HEK293 (cell line): ENCODE measurements around the gene SLC22A13.

Experiments used
- CTCF ChIA-PET: fragments of 350-600 bp; formaldehyde crosslinking; extraction: SDS; loops from one replicate; lab custom pipeline; 2021; ENCODE audit warnings: antibody characterized with exemption; lab: Yijun Ruan, JAX
- POLR2A ChIA-PET: fragments of 300-600 bp; formaldehyde crosslinking; extraction: SDS; loops from one replicate; lab custom pipeline; 2020; ENCODE audit warnings: antibody characterized with exemption, inconsistent platforms; lab: Yijun Ruan, JAX
- H3K27ac ChIP-seq: fragments of 200-500 bp; sonication (Bioruptor generic); 2 replicates; pipeline ENCODE4 v1.5.1; 2014; ENCODE audit warnings: low read depth, low read length, control low read depth, inconsistent platforms; ENCODE audit errors: extremely low read depth
- H3K36me3 ChIP-seq, 2 experiments: fragments of 200-500 bp in 1 of 2; sonication (Bioruptor generic) in 1 of 2; 1 replicate in 1 of 2; 2 replicates in 1 of 2; pipeline ENCODE4 v1.5.1; 2014 to 2017; ENCODE audit warnings: inconsistent platforms in 2 of 2, low read length in 2 of 2; ENCODE audit not compliant: control insufficient read depth in 2 of 2, insufficient read depth in 1 of 2
- H3K4me1 ChIP-seq: fragments of 200-500 bp; sonication (Bioruptor generic); 2 replicates; pipeline ENCODE4 v1.5.1; 2014; ENCODE audit warnings: mild to moderate bottlenecking, low read length, inconsistent platforms; ENCODE audit not compliant: control insufficient read depth, insufficient read depth
- H3K4me3 ChIP-seq: 2 replicates; pipeline ENCODE4 v1.5.1; 2011; ENCODE audit warnings: low read depth, mild to moderate bottlenecking, control low read depth, low read length, moderate library complexity
- H3K9me3 ChIP-seq: fragments of 200-500 bp; sonication (Bioruptor generic); 2 replicates; pipeline ENCODE4 v1.5.1; 2014; ENCODE audit warnings: low read depth, low read length, inconsistent platforms; ENCODE audit not compliant: control insufficient read depth, insufficient read depth
- BCL11A ChIP-seq: fragments of 450-650 bp; formaldehyde crosslinking; IDR thresholded peaks from 2 replicates; pipeline ENCODE4 v1.5.1; 2016; ENCODE audit warnings: low read depth, missing biosample characterization, missing genetic modification characterization
- FEZF1 ChIP-seq: fragments of 450-650 bp; formaldehyde crosslinking; IDR thresholded peaks from 2 replicates; pipeline ENCODE4 v1.5.1; 2016; ENCODE audit warnings: missing biosample characterization, missing genetic modification characterization
- GFI1B ChIP-seq: fragments of 450-650 bp; formaldehyde crosslinking; IDR thresholded peaks from 2 replicates; pipeline ENCODE4 v1.5.1; 2016; ENCODE audit warnings: missing biosample characterization, missing genetic modification characterization
- GLIS1 ChIP-seq: fragments of 450-650 bp; formaldehyde crosslinking; IDR thresholded peaks from 2 replicates; pipeline ENCODE4 v1.5.1; 2016; ENCODE audit warnings: missing biosample characterization, missing genetic modification characterization
- MYNN ChIP-seq: fragments of 450-650 bp; formaldehyde crosslinking; IDR thresholded peaks from 2 replicates; pipeline ENCODE4 v1.5.1; 2016; ENCODE audit warnings: missing biosample characterization, missing genetic modification characterization, borderline replicate concordance
- ZBTB21 ChIP-seq: fragments of 450-650 bp; formaldehyde crosslinking; IDR thresholded peaks from 2 replicates; pipeline ENCODE4 v1.5.1; 2017; ENCODE audit warnings: missing biosample characterization, missing genetic modification characterization
- ZBTB44 ChIP-seq: fragments of 450-650 bp; IDR thresholded peaks from 2 replicates; pipeline ENCODE4 v1.5.1; 2018; ENCODE audit warnings: missing biosample characterization, mild to moderate bottlenecking, missing genetic modification characterization
- ZNF121 ChIP-seq: fragments of 450-650 bp; formaldehyde crosslinking; IDR thresholded peaks from 2 replicates; pipeline ENCODE4 v1.5.1; 2016; ENCODE audit warnings: missing biosample characterization, missing genetic modification characterization
- ZNF157 ChIP-seq: fragments of 450-650 bp; formaldehyde crosslinking; IDR thresholded peaks from 2 replicates; pipeline ENCODE4 v1.5.1; 2016; ENCODE audit warnings: missing biosample characterization, missing genetic modification characterization
- ZNF211 ChIP-seq: fragments of 450-650 bp; formaldehyde crosslinking; IDR thresholded peaks from 2 replicates; pipeline ENCODE4 v1.5.1; 2016; ENCODE audit warnings: low read depth, missing biosample characterization, missing genetic modification characterization
- ZNF37A ChIP-seq: fragments of 450-650 bp; IDR thresholded peaks from 2 replicates; pipeline ENCODE4 v1.5.1; 2018; ENCODE audit warnings: missing biosample characterization, missing genetic modification characterization
- ZNF404 ChIP-seq: fragments of 450-650 bp; formaldehyde crosslinking; IDR thresholded peaks from 2 replicates; pipeline ENCODE4 v1.5.1; 2017; ENCODE audit warnings: missing biosample characterization, missing genetic modification characterization
- ZNF416 ChIP-seq: fragments of 450-650 bp; formaldehyde crosslinking; IDR thresholded peaks from 2 replicates; pipeline ENCODE4 v1.5.1; 2016; ENCODE audit warnings: missing biosample characterization, missing genetic modification characterization
- ZNF423 ChIP-seq: fragments of 450-650 bp; formaldehyde crosslinking; IDR thresholded peaks from 2 replicates; pipeline ENCODE4 v1.5.1; 2016; ENCODE audit warnings: missing biosample characterization, missing genetic modification characterization
- ZNF473 ChIP-seq: fragments of 450-650 bp; formaldehyde crosslinking; IDR thresholded peaks from 2 replicates; pipeline ENCODE4 v1.5.1; 2017; ENCODE audit warnings: missing biosample characterization, missing genetic modification characterization
- ZNF549 ChIP-seq: fragments of 450-650 bp; IDR thresholded peaks from 2 replicates; pipeline ENCODE4 v1.5.1; 2018; ENCODE audit warnings: missing biosample characterization, missing genetic modification characterization, mild to moderate bottlenecking, inconsistent platforms, moderate library complexity
- ZNF555 ChIP-seq: fragments of 450-650 bp; formaldehyde crosslinking; conservative IDR thresholded peaks from 2 replicates; pipeline ENCODE4 v1.5.1; 2017; ENCODE audit warnings: missing biosample characterization, mild to moderate bottlenecking, missing genetic modification characterization, inconsistent platforms
- ZNF600 ChIP-seq: fragments of 450-650 bp; formaldehyde crosslinking; IDR thresholded peaks from 2 replicates; pipeline ENCODE4 v1.5.1; 2016; ENCODE audit warnings: missing biosample characterization, missing genetic modification characterization
- ZNF610 ChIP-seq: fragments of 450-650 bp; formaldehyde crosslinking; IDR thresholded peaks from 2 replicates; pipeline ENCODE4 v1.5.1; 2016; ENCODE audit warnings: missing biosample characterization, missing genetic modification characterization, borderline replicate concordance
- ZNF658 ChIP-seq: fragments of 450-650 bp; formaldehyde crosslinking; IDR thresholded peaks from 2 replicates; pipeline ENCODE4; 2016; ENCODE audit warnings: missing biosample characterization, missing genetic modification characterization
- ZNF670 ChIP-seq: fragments of 450-650 bp; formaldehyde crosslinking; IDR thresholded peaks from 2 replicates; pipeline ENCODE4 v1.5.1; 2016; ENCODE audit warnings: missing biosample characterization, missing genetic modification characterization, low read depth
- ZNF701 ChIP-seq: fragments of 450-650 bp; formaldehyde crosslinking; IDR thresholded peaks from 2 replicates; pipeline ENCODE4 v1.5.1; 2016; ENCODE audit warnings: missing biosample characterization, missing genetic modification characterization
- ZNF707 ChIP-seq: fragments of 450-650 bp; formaldehyde crosslinking; IDR thresholded peaks from 2 replicates; pipeline ENCODE4 v1.5.1; 2016; ENCODE audit warnings: missing biosample characterization, missing genetic modification characterization
- ZNF792 ChIP-seq: fragments of 450-650 bp; formaldehyde crosslinking; IDR thresholded peaks from 2 replicates; pipeline ENCODE4 v1.5.1; 2016; ENCODE audit warnings: missing biosample characterization, missing genetic modification characterization
- ZNF830 ChIP-seq: fragments of 450-650 bp; IDR thresholded peaks from 2 replicates; pipeline ENCODE4 v1.5.0; 2018; ENCODE audit warnings: missing biosample characterization, missing genetic modification characterization, low read depth, mild to moderate bottlenecking, moderate library complexity
- TF ChIP-seq, protein P1 (sequence below): fragments of 450-650 bp; formaldehyde crosslinking; IDR thresholded peaks from 2 replicates; pipeline ENCODE4 v1.5.1; 2016; ENCODE audit warnings: missing biosample characterization, missing genetic modification characterization, low read depth

Gene SLC22A13

DNA sequence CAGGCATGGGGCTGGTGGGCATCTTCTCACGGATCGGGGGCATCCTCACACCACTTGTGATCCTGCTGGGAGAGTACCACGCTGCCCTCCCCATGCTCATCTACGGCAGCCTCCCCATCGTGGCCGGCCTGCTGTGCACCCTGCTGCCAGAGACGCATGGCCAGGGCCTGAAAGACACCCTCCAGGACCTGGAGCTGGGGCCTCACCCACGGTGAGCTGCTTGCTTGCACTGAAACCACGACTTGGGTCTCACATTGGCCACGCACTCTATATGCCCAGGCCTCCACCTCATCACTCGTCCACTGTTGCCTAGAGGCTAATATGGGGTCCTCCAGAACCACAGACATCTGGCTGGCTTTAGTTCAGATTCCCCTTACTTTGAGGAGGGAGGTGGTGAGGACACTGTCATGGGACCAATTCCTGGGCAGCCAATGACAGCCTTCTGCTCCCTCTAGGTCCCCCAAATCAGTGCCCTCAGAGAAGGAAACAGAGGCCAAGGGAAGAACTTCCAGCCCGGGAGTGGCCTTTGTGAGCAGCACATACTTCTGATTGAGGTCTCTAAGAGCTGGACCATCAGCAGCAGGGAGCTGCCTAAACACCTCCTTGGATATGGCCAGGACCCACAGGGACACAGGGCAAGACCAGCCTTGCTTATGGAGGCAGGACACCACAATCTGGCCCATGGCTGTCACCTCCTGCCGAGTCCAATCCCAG lies 11.5 kb downstream of the SLC22A13 start:
- ChIA-PET CTCF (no interaction called here), POLR2A (no interaction called here)
- Histone ChIP-seq H3K9me3 (no peaks in the 10 kb centered on the region), H3K36me3 (no peaks in the 10 kb centered on the region), H3K4me1 (no peaks in the 10 kb centered on the region), H3K27ac (no peak overlapping the region), H3K4me3 (no peak overlapping the region)
- TF ChIP-seq ZNF670 (tag by site-specific recombination), result no peak
- TF ChIP-seq ZBTB21 (tag by site-specific recombination), result no peak
- TF ChIP-seq ZNF157, result no peak
- TF ChIP-seq ZNF658, result no peak
- no peak for TF ChIP-seq ZNF830
- TF ChIP-seq MYNN, result no peak
- TF ChIP-seq ZNF600, result no peak
- no peak for TF ChIP-seq ZNF211 (tag by site-specific recombination)
- no peak for TF ChIP-seq BCL11A (tag by site-specific recombination)
- no peak for TF ChIP-seq ZNF37A (tag by site-specific recombination)
- no peak for TF ChIP-seq ZBTB44 (tag by site-specific recombination)
- TF ChIP-seq ZNF404 (tag by site-specific recombination), result no peak
- no peak for TF ChIP-seq ZNF701 (tag by site-specific recombination)
- TF ChIP-seq FEZF1 (tag by site-specific recombination), result no peak

GRCh38 chr3:38278841-38279240 lies 13.2 kb downstream of the SLC22A13 start:
- TF ChIP-seq ZNF423 (tag by site-specific recombination) (no peak), ZNF555 (tag by site-specific recombination) (no peak), ZNF792 (tag by site-specific recombination) (no peak), ZNF549 (tag by site-specific recombination) (no peak), ZNF707 (tag by site-specific recombination) (no peak), GFI1B (tag by site-specific recombination) (no peak), ZNF416 (no peak), ZNF121 (tag by site-specific recombination) (no peak), ZNF473 (tag by site-specific recombination) (no peak), ZNF610 (tag by site-specific recombination) (no peak), GLIS1 (tag by site-specific recombination) (no peak)
- TF ChIP-seq, protein P1, sequence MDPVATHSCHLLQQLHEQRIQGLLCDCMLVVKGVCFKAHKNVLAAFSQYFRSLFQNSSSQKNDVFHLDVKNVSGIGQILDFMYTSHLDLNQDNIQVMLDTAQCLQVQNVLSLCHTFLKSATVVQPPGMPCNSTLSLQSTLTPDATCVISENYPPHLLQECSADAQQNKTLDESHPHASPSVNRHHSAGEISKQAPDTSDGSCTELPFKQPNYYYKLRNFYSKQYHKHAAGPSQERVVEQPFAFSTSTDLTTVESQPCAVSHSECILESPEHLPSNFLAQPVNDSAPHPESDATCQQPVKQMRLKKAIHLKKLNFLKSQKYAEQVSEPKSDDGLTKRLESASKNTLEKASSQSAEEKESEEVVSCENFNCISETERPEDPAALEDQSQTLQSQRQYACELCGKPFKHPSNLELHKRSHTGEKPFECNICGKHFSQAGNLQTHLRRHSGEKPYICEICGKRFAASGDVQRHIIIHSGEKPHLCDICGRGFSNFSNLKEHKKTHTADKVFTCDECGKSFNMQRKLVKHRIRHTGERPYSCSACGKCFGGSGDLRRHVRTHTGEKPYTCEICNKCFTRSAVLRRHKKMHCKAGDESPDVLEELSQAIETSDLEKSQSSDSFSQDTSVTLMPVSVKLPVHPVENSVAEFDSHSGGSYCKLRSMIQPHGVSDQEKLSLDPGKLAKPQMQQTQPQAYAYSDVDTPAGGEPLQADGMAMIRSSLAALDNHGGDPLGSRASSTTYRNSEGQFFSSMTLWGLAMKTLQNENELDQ (tag by site-specific recombination), result no peak
- no peaks in the 10 kb centered on the region for H3K36me3 ChIP-seq
- ChIA-PET CTCF (no interaction called here), POLR2A (interaction anchor here (1.2 kb wide), 1 partner anchor 142 kb away, joined by 5 read pairs; the partner anchor contains the start of gene ACAA1)
- H3K4me1 ChIP-seq, result no peaks in the 10 kb centered on the region
- no peaks in the 10 kb centered on the region for H3K9me3 ChIP-seq
- no peak overlapping the region for H3K4me3 ChIP-seq
- H3K27ac ChIP-seq, result no peak overlapping the region
